Transverse colon (tissue), 4 donors: ENCODE data around the gene ABCC9.

Experiments used
- CTCF ChIP-seq, 5 experiments: fragments of 200-600 bp in 3 of 5; fragments of 450-650 bp in 2 of 5; sonication (generic) in 3 of 5; IDR thresholded peaks; 1 replicate in 2 of 5; 2 replicates in 3 of 5; pipeline ENCODE4 v1.5.1; 2016 to 2017; ENCODE audit warnings: antibody characterized with exemption in 5 of 5, inconsistent platforms in 3 of 5, mild to moderate bottlenecking in 2 of 5, moderate library complexity in 1 of 5
- POLR2A ChIP-seq: fragments of 450-650 bp; IDR thresholded peaks from one replicate; pipeline ENCODE4 v1.6.1; 2016; ENCODE audit warnings: antibody characterized with exemption, mild to moderate bottlenecking, moderate library complexity
- POLR2AphosphoS5 ChIP-seq, 3 donors: sonication (generic); formaldehyde crosslinking; IDR thresholded peaks; one replicate each; pipeline ENCODE4 v1.6.1; 2016; ENCODE audit warnings: antibody characterized with exemption in 3 of 3

DNA sequence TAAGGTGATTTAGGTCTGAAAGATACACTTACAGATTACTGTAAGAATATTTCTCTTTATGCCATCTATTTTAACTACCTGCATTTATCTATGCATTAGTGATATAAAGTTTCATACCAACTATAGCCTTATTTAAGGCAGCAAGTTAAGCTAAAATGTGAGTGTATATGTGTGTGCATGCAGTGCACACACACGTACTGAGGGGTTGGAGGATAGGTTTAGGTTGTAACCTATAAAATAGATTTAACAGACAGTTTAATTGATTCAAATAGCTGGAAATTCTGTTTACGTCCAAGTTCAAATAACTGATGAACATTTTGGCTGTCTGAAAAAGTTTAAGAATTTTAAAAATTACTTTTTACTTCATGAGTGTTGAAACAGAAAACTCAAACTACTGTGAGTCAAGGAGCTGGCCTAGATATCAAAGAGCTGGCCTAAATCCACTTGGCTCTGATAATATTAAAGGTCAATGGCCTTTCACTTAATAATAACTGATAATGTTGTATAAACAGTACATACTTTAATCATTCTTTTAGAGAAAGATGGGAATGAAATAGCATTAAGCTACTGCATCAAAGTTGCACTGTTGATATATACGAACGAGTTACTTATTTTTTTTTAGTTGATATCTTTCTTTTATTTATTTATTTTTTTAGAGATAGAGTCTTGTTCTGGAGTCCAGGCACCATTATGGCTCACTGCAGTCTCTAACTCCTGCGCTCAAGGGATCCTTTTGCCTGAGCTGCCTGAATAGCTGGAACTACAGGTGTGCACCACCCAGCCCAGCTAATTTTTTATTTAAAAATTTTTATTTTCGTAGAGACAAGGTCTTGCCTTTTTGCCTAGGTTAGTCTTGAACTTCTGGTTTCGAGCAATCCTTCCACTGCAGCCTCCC lies 152.9 kb downstream of the ABCC9 start:
- TF ChIP-seq POLR2A (no peak), CTCF (IDR thresholded peaks at IDR 0.05) (no peak), POLR2AphosphoS5 (IDR thresholded peaks at IDR 0.05) (no peak)
